A549 (cell line): ENCODE measurements around the gene FNBP1L.

Source experiments
- KDM5A ChIP-seq: fragments of 200-600 bp; sonication (generic); IDR thresholded peaks from 2 replicates; pipeline ENCODE4 v1.6.1; 2016; ENCODE audit warnings: antibody characterized with exemption, mild to moderate bottlenecking
- POLR2A ChIP-seq: IDR thresholded peaks from 2 replicates; pipeline ENCODE4 v1.6.1; 2012; ENCODE audit warnings: mild to moderate bottlenecking, low read length

- TF ChIP-seq KDM5A (no peak), POLR2A (no peak)
These were observed 12.9 kb upstream of the FNBP1L start for GRCh38 chr1:93434987-93435386.
